ENCODE measurements around the gene ZNF467.

DNA sequence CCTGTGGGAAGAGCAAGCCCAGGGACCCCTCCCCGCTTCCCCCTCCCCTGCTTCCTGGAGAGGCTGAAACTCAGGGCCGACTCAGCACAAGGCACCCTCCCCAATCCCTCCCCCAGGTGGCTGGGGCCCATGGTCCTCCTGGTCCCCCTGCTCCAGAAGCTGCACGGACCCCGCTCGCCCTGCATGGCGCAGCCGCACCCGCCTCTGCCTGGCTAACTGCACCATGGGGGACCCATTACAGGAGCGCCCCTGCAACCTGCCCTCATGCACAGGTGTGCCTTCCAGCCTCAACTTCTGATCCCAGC, 45.1 kb upstream of the ZNF467 start:
- TF ChIP-seq, protein P1, sequence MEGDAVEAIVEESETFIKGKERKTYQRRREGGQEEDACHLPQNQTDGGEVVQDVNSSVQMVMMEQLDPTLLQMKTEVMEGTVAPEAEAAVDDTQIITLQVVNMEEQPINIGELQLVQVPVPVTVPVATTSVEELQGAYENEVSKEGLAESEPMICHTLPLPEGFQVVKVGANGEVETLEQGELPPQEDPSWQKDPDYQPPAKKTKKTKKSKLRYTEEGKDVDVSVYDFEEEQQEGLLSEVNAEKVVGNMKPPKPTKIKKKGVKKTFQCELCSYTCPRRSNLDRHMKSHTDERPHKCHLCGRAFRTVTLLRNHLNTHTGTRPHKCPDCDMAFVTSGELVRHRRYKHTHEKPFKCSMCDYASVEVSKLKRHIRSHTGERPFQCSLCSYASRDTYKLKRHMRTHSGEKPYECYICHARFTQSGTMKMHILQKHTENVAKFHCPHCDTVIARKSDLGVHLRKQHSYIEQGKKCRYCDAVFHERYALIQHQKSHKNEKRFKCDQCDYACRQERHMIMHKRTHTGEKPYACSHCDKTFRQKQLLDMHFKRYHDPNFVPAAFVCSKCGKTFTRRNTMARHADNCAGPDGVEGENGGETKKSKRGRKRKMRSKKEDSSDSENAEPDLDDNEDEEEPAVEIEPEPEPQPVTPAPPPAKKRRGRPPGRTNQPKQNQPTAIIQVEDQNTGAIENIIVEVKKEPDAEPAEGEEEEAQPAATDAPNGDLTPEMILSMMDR (IDR thresholded peaks at IDR 0.05), result no peak
- TF ChIP-seq POLR2A (IDR thresholded peaks at IDR 0.05), result no peak

Measured in esophagus squamous epithelium (tissue), 4 donors.